Measurements from ENCODE around the gene DMAP1. TPM values are rescaled to one million over a fixed set of nuclear protein-coding genes. Genes with fewer than 3 reads are reported as not detected.

Gene DMAP1
- total RNA-seq, 2 experiments from 2014 or later = 45.8 to 46.2 TPM

DNA sequence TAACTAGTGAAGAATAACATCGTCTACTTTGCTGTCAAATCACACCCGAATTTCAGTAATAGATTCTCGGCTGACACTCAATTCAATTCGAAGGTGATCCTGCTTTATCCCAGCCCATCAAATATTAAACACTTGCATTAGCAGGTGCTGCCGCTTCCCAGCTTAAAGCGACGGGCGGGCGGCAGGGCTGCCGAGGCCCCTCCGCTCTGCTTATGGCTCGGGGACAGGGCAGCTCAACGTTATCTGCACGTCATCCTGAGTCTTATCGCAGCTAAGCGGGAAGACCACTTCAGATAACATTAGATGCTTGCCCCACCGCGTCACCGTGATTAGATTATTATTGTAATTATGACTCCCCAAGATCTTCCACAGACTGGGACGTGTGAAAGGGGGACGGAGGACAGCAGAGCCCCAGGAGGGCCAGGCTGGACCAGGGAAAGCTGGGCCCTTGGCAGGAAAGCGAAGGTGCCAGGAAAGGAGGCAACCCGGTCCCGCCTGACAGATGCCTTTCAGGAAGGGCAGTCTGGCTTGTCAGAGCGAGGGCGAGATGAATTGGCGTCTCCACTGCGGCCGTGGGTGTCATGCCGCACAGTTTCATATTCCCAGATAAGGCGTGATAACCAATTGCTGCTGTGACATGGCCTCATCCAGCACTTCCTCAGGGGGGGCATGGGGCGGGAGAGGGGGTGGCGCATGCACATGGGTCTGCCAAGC is 37.0 kb downstream of the DMAP1 start:
- no peaks in the 10 kb centered on the region for H3K9me3 Mint-ChIP-seq
- ChIA-PET CTCF (no interaction called here), POLR2A (no interaction called here)
- no peaks in the 10 kb centered on the region for H3K4me1 Mint-ChIP-seq
- no peak overlapping the region for H3K27ac Mint-ChIP-seq
- DNase-seq = no peak
- H3K4me3 Mint-ChIP-seq = no peak overlapping the region
- H3K36me3 Mint-ChIP-seq (ENCODE audit: low read depth) = no peaks in the 10 kb centered on the region
- H3K27me3 Mint-ChIP-seq = no peaks in the 10 kb centered on the region

DNA sequence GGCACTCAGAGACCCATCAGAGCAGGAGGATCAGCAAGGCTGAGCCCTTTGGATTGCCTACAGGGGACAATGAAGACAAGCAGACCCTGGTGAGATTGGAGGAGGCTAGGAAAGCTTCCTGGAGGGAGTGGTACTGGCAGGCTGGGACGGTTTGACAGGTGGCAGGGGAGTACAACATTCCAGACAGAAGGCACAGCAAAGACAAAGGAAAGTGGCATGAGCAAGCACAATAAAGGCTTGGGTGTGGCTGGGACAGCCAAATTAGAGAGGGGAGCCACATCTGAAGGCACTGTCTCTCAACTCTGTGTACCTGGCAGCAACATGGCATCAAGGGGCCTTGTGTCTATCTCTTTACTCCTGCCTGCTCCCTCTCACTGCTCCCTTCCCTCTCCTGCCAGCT is 38.2 kb downstream of the DMAP1 start:
- H3K4me3 Mint-ChIP-seq = no peak overlapping the region
- H3K36me3 Mint-ChIP-seq (ENCODE audit: low read depth) = no peaks in the 10 kb centered on the region
- no peaks in the 10 kb centered on the region for H3K27me3 Mint-ChIP-seq
- ChIA-PET CTCF (interaction anchor here (1.5 kb wide), 2 partner anchors 14 to 39 kb away, joined by 3 read pairs; no protein-coding TSS in a partner anchor), POLR2A (no interaction called here)
- no peaks in the 10 kb centered on the region for H3K4me1 Mint-ChIP-seq
- DNase-seq = no peak
- H3K9me3 Mint-ChIP-seq = no peaks in the 10 kb centered on the region
- no peak overlapping the region for H3K27ac Mint-ChIP-seq

DNA sequence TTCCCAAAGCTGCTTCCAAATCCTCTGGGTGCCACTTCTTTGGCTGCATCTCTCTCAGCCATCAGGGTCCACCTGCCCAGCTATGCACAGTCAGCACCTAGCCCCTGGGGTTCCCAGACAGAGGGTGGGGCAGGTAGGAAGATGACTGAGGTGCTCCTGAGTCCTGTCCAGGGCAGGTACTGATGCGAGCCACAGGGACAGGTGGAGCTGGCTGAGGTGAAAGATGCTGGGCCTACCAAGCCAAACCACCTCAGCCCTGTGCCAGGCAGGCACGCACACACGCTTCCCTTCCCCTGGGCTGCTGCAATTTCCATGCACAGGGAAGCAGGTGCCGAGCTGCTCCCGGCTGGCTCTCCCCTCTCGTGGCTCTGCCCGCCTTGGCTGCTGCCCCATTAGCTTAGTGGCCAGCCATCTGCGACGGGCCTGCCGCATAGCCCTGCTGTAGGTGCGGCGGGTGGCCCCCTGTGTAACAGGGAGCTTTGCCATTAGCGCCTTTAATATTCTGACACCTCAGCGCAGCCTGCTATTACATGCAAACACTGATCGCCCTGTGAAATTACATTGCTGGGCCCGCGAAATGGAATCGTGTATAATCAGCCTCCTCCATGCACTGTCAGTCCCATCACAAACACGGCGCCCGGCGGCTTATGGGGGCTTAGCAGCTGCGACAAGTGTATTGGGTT is 38.9 kb downstream of the DMAP1 start:
- CTCF ChIA-PET = interaction anchor here (1.5 to 1.9 kb wide), 3 partner anchors 12 to 38 kb away, joined by 3 to 4 read pairs (median 3); no protein-coding TSS in a partner anchor
- H3K36me3 Mint-ChIP-seq (ENCODE audit: low read depth) = no peaks in the 10 kb centered on the region

DNA sequence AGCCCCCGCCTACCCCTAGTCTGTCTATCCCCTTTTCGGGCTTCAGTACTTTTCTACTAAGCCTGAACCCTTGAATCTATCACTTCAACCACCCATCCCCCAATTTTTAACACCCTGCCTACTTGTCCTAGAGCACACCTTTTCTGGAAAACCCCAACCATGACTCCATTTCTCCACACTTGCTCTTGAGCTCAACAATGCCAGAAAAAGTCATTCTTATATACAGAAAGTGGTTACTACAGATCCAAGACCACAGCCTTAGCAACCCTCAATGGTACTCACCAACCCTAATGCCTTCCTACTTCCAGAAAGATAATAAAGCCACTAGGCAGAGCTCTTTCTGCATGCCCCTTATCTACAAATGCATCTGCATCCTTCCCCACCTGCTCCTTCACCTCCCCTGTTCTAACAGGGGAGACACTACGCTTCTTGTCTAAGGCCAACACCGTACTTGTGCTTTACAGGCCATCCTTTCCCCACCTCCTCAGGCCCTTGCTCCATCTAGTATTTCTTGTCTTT is 41.2 kb downstream of the DMAP1 start:
- no peaks in the 10 kb centered on the region for H3K27me3 Mint-ChIP-seq
- ChIA-PET POLR2A (no interaction called here), CTCF (interaction anchor here (0.6 to 1.9 kb wide), 2 partner anchors 9 to 62 kb away, joined by 3 to 4 read pairs; no protein-coding TSS in a partner anchor)
- no peaks in the 10 kb centered on the region for H3K9me3 Mint-ChIP-seq
- H3K4me1 Mint-ChIP-seq = no peaks in the 10 kb centered on the region
- no peak overlapping the region for H3K27ac Mint-ChIP-seq
- DNase-seq = no peak
- H3K36me3 Mint-ChIP-seq (ENCODE audit: low read depth) = no peaks in the 10 kb centered on the region
- no peak overlapping the region for H3K4me3 Mint-ChIP-seq

More for the DNA sequence above, 38.9 kb downstream of the DMAP1 start:
- no peaks in the 10 kb centered on the region for H3K9me3 Mint-ChIP-seq
- H3K4me3 Mint-ChIP-seq = no peak overlapping the region
- POLR2A ChIA-PET = no interaction called here
- no peaks in the 10 kb centered on the region for H3K27me3 Mint-ChIP-seq
- DNase-seq = no peak
- no peak overlapping the region for H3K27ac Mint-ChIP-seq
- H3K4me1 Mint-ChIP-seq = no peaks in the 10 kb centered on the region

- Mint-ChIP-seq H3K27me3 (no peaks in the 10 kb centered on the region), H3K4me1 (peaks cover 8% of the 10 kb centered on the region), H3K9me3 (no peaks in the 10 kb centered on the region), H3K27ac (no peak overlapping the region), H3K36me3 (ENCODE audit: low read depth) (no peaks in the 10 kb centered on the region), H3K4me3 (no peak overlapping the region)
- POLR2A ChIA-PET = no interaction called here
- DNase-seq = no peak
- CTCF ChIA-PET = no interaction called here
Observed at GRCh38 chr1:44256762-44257554, 43.7 kb downstream of the DMAP1 start.

DNA sequence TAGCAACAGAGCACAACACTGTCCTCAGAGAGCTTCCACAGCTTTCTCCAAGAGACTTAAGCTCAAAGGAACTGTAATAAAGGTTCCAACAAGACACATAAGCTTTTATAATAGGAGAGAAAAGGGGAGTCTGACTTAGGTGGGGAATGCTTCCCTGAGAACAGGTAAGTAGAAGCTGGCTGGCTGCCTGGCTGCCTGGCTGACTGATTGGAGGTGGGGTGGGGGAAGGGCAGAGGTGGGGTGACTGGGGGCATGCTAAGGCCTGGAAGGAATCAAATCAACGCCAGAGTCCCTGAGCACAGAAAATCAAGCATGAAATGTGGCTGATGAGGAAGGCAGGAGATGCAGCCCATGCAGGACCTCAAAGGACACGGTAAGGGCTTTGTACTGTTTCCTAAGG is 45.8 kb downstream of the DMAP1 start:
- ChIA-PET CTCF (no interaction called here), POLR2A (no interaction called here)
- H3K9me3 Mint-ChIP-seq = no peaks in the 10 kb centered on the region
- H3K4me1 Mint-ChIP-seq = peaks cover 16% of the 10 kb centered on the region
- no peaks in the 10 kb centered on the region for H3K27me3 Mint-ChIP-seq
- H3K27ac Mint-ChIP-seq = no peak overlapping the region
- DNase-seq = no peak
- H3K4me3 Mint-ChIP-seq = no peak overlapping the region
- no peaks in the 10 kb centered on the region for H3K36me3 Mint-ChIP-seq (ENCODE audit: low read depth)

DNA sequence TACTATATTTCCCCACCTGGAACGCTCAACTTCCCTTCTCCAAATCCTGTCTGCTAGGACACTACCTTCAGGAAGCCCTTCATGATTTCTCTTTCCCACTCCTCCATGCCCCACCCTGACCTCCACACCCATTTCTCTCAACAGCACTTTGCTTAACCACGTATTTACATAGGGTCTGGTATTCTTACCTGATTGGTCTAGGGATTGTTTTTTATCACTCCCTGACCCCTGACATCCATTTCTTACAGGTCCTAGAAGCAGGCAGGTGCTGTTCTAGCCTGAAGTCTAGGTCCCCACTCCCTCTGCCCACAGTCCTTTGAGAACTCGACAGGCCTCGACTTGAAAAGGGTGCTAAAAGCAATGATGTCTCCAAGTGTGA is 47.5 kb downstream of the DMAP1 start:
- no peak for DNase-seq
- Mint-ChIP-seq H3K4me1 (peaks cover 24% of the 10 kb centered on the region), H3K27me3 (no peaks in the 10 kb centered on the region), H3K27ac (no peak overlapping the region), H3K36me3 (ENCODE audit: low read depth) (no peaks in the 10 kb centered on the region), H3K4me3 (no peak overlapping the region), H3K9me3 (no peaks in the 10 kb centered on the region)
- ChIA-PET CTCF (no interaction called here), POLR2A (no interaction called here)

- Mint-ChIP-seq H3K27ac (no peak overlapping the region), H3K4me1 (peaks cover 25% of the 10 kb centered on the region), H3K4me3 (no peak overlapping the region), H3K36me3 (ENCODE audit: low read depth) (no peaks in the 10 kb centered on the region), H3K27me3 (no peaks in the 10 kb centered on the region), H3K9me3 (no peaks in the 10 kb centered on the region)
- CTCF ChIA-PET = no interaction called here
- DNase-seq = no peak
- POLR2A ChIA-PET = no interaction called here
Observed at GRCh38 chr1:44261171-44261817, 48.0 kb downstream of the DMAP1 start.

DNA sequence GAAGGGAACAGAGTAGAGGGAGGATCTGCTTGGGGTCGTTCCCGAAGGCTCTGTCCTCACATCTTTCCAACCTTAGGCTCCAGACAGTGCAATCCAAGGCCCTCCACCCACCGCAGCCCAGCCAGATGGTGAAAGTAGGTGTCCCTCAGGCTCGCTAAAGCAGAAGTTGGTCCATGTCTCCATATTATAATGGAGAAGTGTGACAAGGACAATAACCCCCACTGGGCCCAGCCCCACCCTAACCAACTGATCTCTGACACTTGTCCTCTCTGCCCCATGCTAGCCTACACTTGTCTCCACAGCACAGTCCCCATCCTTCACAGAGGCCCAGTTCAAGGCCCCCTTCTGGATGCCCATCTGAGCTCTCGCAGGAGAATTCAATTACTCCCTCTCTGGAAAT is 48.7 kb downstream of the DMAP1 start:
- Mint-ChIP-seq H3K9me3 (no peaks in the 10 kb centered on the region), H3K4me1 (peaks cover 25% of the 10 kb centered on the region), H3K27ac (no peak overlapping the region), H3K27me3 (no peaks in the 10 kb centered on the region), H3K4me3 (no peak overlapping the region), H3K36me3 (ENCODE audit: low read depth) (no peaks in the 10 kb centered on the region)
- no peak for DNase-seq
- POLR2A ChIA-PET = no interaction called here
- CTCF ChIA-PET = no interaction called here

DNA sequence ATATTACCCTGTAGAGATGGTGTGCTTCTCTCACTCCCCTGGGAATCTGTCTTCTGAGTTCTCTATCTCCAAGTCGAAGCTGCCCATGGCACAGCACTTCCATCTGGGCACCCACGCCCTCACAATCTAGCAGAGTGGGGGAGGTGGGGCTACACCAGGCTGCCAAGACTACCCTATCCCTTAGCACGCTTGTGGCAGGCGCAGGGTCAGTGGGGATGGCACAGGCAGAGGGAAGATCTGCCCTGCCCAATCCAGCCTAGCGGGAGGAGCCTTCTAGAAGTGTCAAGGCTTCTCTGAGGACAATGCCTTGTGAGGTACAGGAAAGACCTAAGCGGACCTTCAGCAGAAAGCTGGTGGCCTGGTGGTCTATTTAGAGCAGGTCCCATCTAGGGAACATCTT is 49.1 kb downstream of the DMAP1 start:
- CTCF ChIA-PET = no interaction called here
- H3K27ac Mint-ChIP-seq = no peak overlapping the region
- H3K36me3 Mint-ChIP-seq (ENCODE audit: low read depth) = no peaks in the 10 kb centered on the region
- H3K4me3 Mint-ChIP-seq = no peak overlapping the region
- POLR2A ChIA-PET = no interaction called here
- no peak for DNase-seq
- H3K9me3 Mint-ChIP-seq = no peaks in the 10 kb centered on the region
- peaks cover 25% of the 10 kb centered on the region for H3K4me1 Mint-ChIP-seq
- H3K27me3 Mint-ChIP-seq = no peaks in the 10 kb centered on the region

- Mint-ChIP-seq H3K27ac (no peak overlapping the region), H3K36me3 (ENCODE audit: low read depth) (no peaks in the 10 kb centered on the region), H3K4me3 (no peak overlapping the region), H3K9me3 (no peaks in the 10 kb centered on the region), H3K4me1 (peaks cover 25% of the 10 kb centered on the region), H3K27me3 (no peaks in the 10 kb centered on the region)
- ChIA-PET POLR2A (no interaction called here), CTCF (interaction anchor here (1.5 kb wide), 1 partner anchor 10 kb away, joined by 4 read pairs; no protein-coding TSS in a partner anchor)
- no peak for DNase-seq
Observed at GRCh38 chr1:44262816-44263567, 49.7 kb downstream of the DMAP1 start.

Data from activated CD4-positive, alpha-beta T cell treated with anti-CD3 and anti-CD28 coated beads, Interleukin-2, amount 10 ng/mL, durations not matched to agents 7 days and 5 days (primary cell).